ENCODE measurements around the gene TSTD2.

The TSTD2 gene

DNA sequence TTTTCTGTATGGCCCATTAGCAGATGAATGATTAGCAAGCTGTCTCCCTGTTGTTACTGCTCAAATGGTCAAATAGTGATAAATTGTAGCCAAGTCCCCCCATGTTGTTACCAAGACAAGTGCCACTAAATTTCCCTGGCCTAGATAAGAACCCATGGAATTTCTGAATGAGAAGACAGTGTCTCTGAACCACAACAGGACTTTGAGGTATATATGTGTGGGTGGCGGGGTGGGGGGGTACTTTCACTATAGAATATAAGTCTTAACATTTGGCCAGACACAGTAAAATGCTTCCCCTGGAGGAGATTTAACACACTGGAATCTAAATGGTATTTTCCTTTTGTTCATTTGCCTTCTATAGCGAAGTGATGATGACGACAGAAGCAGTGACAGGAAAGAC lies 35.3 kb upstream of the TSTD2 start:
- TF ChIP-seq, protein P1, sequence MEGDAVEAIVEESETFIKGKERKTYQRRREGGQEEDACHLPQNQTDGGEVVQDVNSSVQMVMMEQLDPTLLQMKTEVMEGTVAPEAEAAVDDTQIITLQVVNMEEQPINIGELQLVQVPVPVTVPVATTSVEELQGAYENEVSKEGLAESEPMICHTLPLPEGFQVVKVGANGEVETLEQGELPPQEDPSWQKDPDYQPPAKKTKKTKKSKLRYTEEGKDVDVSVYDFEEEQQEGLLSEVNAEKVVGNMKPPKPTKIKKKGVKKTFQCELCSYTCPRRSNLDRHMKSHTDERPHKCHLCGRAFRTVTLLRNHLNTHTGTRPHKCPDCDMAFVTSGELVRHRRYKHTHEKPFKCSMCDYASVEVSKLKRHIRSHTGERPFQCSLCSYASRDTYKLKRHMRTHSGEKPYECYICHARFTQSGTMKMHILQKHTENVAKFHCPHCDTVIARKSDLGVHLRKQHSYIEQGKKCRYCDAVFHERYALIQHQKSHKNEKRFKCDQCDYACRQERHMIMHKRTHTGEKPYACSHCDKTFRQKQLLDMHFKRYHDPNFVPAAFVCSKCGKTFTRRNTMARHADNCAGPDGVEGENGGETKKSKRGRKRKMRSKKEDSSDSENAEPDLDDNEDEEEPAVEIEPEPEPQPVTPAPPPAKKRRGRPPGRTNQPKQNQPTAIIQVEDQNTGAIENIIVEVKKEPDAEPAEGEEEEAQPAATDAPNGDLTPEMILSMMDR (IDR thresholded peaks at IDR 0.05; ENCODE audit: insufficient read depth, low read depth, low read length, missing control alignments): no peak
- no peak overlapping the region for H3K4me3 ChIP-seq (ENCODE audit: low read length)
- DNase-seq (ENCODE audit: low read depth): no peak

DNA sequence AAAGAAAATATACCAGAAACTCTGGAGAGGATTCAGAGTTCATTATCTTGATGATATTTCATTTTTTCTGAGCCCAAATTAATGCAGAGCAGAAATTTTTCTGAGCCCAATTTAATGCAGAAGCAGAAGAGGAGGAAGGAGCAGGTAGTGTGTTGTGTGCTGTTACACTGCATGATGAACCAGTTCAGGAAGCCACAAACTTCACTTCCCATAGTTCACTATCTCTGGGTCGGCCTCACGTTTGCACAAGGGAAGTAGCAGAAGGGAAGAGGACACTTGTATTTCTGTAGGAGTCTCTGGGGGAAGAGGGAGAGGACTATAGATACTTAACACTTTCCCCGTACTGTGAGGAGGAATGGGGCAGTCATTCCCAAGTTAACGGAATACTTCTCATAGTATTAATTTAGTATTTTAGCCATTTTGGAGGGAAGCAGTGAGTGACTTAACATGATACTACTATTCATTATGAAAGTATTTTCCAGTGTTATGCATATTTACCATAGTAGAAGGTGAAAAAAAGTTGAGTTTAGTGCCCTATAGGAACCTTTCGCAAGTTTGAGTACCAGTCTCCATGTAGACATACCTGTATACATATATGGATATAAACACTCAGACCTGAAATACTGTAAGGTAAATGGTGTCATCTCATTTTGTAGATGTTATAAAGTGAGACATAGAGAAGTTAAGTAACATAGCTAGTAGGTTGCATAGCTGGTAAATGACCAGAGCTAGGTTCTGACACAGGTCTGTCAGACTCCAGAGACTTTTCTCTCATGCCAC lies 33.9 kb upstream of the TSTD2 start:
- no peak for DNase-seq (ENCODE audit: low read depth)
- TF ChIP-seq, protein P1 (IDR thresholded peaks at IDR 0.05; ENCODE audit: insufficient read depth, low read depth, low read length, missing control alignments): no peak

DNA sequence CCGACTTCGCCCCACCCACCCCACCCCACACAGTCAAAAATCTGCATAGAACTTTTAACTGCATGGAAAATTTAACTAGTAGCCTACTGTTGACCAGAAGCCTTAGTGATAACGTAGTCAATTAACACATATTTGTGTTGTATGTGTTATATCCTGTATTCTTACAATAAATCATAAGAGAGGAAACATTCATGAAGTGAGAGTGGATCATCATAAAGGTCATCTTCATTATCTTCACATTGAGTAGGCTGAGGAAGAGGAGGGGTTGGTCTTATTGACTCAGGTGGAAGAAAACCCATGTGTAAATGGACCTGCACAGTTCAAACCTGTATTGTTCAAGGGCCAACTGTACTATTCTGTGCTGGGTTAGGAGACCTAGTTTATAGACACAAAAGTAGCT lies 32.6 kb upstream of the TSTD2 start:
- DNase-seq (ENCODE audit: low read depth): no peak
- TF ChIP-seq, protein P1 (IDR thresholded peaks at IDR 0.05; ENCODE audit: insufficient read depth, low read depth, low read length, missing control alignments): no peak
- no peak overlapping the region for H3K4me3 ChIP-seq (ENCODE audit: low read length)

More for the DNA sequence above, 33.9 kb upstream of the TSTD2 start:
- H3K4me3 ChIP-seq (ENCODE audit: low read length): no peak overlapping the region

DNA sequence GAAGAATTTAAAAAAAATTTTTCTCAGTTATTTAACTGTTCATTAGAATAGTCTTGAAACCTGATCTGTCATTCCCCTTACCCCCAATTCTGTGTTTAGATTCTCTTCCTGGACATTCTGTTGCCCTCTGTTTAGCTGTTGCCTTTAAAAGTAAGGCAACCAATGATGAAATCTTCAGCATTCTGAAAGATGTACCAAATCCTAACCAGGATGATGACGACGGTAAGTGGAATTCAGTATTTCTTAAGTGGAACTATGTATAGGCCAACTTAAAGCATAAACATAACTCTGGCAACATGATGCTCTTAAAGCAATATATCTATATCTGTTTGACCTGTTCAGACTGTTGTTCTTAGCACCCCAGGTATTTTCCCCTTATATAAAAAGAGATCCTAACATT lies 27.7 kb upstream of the TSTD2 start:
- TF ChIP-seq, protein P1 (IDR thresholded peaks at IDR 0.05; ENCODE audit: insufficient read depth, low read depth, low read length, missing control alignments): no peak
- H3K4me3 ChIP-seq (ENCODE audit: low read length): no peak overlapping the region
- DNase-seq (ENCODE audit: low read depth): no peak

DNA sequence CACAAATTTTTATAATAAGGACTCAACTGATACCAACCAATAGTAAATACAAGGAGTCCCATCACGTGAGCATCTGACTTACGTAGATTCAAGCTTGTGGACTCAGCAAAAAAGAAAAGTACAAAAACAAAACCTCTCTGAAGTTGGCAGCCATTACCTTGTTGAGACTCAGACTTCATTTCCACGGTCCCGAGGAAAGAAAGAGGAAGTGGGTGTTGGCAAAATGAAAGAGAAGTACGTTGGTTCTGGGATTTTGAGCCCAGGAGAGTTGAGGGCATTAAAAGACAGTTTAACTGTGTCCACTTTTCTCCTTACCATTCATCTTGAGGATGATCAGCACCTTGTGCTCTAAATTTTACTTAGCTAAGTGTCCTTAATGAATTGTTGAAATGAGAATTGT lies 27.2 kb upstream of the TSTD2 start:
- no peak for DNase-seq (ENCODE audit: low read depth)
- H3K4me3 ChIP-seq (ENCODE audit: low read length): no peak overlapping the region
- TF ChIP-seq, protein P1 (IDR thresholded peaks at IDR 0.05; ENCODE audit: insufficient read depth, low read depth, low read length, missing control alignments): no peak

DNA sequence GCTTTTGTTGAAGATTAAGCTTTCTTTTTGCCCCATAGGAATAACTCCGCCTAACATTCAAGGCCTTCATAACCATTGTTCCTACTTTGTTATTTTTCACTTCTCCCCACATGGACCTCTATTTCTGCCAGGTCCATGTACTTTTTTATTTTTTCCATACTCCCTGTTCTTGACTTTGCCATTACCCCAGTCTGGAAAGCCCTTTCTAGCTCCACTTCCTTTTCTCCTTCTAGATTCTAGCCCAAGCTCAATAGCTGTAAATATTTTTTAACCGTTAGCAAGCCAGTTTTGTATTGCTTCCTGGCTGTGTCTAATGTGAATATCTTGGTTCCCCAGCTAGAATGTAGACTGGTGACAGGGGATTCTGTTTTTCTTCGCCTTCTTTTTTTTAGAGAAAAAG lies 26.6 kb upstream of the TSTD2 start:
- TF ChIP-seq, protein P1 (IDR thresholded peaks at IDR 0.05; ENCODE audit: insufficient read depth, low read depth, low read length, missing control alignments): no peak
- H3K4me3 ChIP-seq (ENCODE audit: low read length): no peak overlapping the region
- DNase-seq (ENCODE audit: low read depth): no peak

DNA sequence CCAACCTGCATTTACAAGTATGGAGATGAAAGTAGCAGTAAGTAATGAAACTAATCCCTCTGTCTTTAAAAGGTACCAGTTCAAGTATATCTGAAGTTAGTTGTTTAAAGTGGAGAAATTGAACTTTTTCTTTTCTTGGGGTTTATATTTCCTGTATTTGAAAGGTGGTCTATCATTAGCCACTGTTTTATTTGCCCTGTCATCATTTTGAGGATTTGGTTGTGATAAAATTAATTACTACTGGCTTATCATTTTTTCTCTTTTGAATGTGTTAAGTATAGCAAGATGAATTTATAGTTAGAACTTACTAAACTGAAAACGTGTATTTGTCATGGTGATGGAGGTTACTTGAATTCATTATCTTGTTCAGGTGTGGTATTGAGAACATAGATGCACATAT lies 25.5 kb upstream of the TSTD2 start:
- TF ChIP-seq, protein P1 (IDR thresholded peaks at IDR 0.05; ENCODE audit: insufficient read depth, low read depth, low read length, missing control alignments): no peak
- DNase-seq (ENCODE audit: low read depth): no peak
- no peak overlapping the region for H3K4me3 ChIP-seq (ENCODE audit: low read length)
